GM06990 (cell line): ENCODE data around the gene RAB36.

ENCODE experiments used
- DNase-seq: peaks from one replicate; pipeline ENCODE4 v3.0.0-alpha.2; 2011; ENCODE audit not compliant: insufficient read length; ENCODE audit errors: extremely low read depth
- H3K27me3 ChIP-seq: replicated peaks from 2 replicates; pipeline ENCODE4 v1.6.0; 2011; ENCODE audit warnings: low read length; ENCODE audit not compliant: control insufficient read depth, insufficient read depth
- H3K36me3 ChIP-seq: 2 replicates; pipeline ENCODE4 v1.5.1; 2011; ENCODE audit warnings: low read length; ENCODE audit not compliant: control insufficient read depth, insufficient read depth
- H3K4me3 ChIP-seq: replicated peaks from 2 replicates; pipeline ENCODE4 v1.5.1; 2011; ENCODE audit warnings: low read depth, mild to moderate bottlenecking, control low read depth, low read length
- CTCF ChIP-seq: IDR thresholded peaks from 2 replicates; pipeline ENCODE4 v1.5.1; 2011; ENCODE audit warnings: low read length, control low read depth, mild to moderate bottlenecking, inconsistent platforms; ENCODE audit not compliant: insufficient read depth, poor library complexity, severe bottlenecking

RAB36 gene

GRCh38 chr22:23114721-23115020 is 30.6 kb upstream of the RAB36 start:
- Histone ChIP-seq H3K36me3 (no peaks in the 10 kb centered on the region), H3K27me3 (no peaks in the 10 kb centered on the region), H3K4me3 (no peak overlapping the region)
- TF ChIP-seq CTCF: no peak
- DNase-seq: no peak

GRCh38 chr22:23115369-23115768 is 29.9 kb upstream of the RAB36 start:
- Histone ChIP-seq H3K27me3 (no peaks in the 10 kb centered on the region), H3K36me3 (no peaks in the 10 kb centered on the region), H3K4me3 (no peak overlapping the region)
- TF ChIP-seq CTCF: no peak
- no peak for DNase-seq

GRCh38 chr22:23115825-23116494 is 29.3 kb upstream of the RAB36 start:
- Histone ChIP-seq H3K27me3 (no peaks in the 10 kb centered on the region), H3K4me3 (no peak overlapping the region), H3K36me3 (no peaks in the 10 kb centered on the region)
- no peak for TF ChIP-seq CTCF
- DNase-seq: no peak

GRCh38 chr22:23116506-23117263 is 28.6 kb upstream of the RAB36 start:
- DNase-seq: no peak
- Histone ChIP-seq H3K36me3 (no peaks in the 10 kb centered on the region), H3K27me3 (no peaks in the 10 kb centered on the region), H3K4me3 (no peak overlapping the region)
- no peak for TF ChIP-seq CTCF

- no peak overlapping the region for H3K4me3 ChIP-seq
- no peaks in the 10 kb centered on the region for H3K36me3 ChIP-seq
- H3K27me3 ChIP-seq: no peaks in the 10 kb centered on the region
- DNase-seq: no peak
- TF ChIP-seq CTCF: no peak
Measured at GRCh38 chr22:23117275-23117674, 28.0 kb upstream of the RAB36 start.
